Erythroblast (primary cell): ENCODE results near the gene CALML3.

ENCODE experiments used
- GATA1 ChIP-seq: IDR thresholded peaks from 2 replicates; pipeline ENCODE4 v1.6.1; 2011; ENCODE audit warnings: low read depth, mild to moderate bottlenecking, control low read depth, low read length, moderate library complexity
- POLR2A ChIP-seq: IDR thresholded peaks from 2 replicates; pipeline ENCODE4 v1.6.1; 2011; ENCODE audit warnings: mild to moderate bottlenecking, low read length

GRCh38 chr10:5511231-5511884 is 13.4 kb upstream of the CALML3 start:
- no peak for TF ChIP-seq POLR2A
- TF ChIP-seq GATA1 = no peak
